GM10266 (cell line): ENCODE data around the gene MAPK14.

Experiments used
- DNase-seq: peaks from one replicate; pipeline ENCODE4 v3.0.0; 2012; ENCODE audit errors: extremely low spot score
- CTCF ChIP-seq: IDR thresholded peaks from 2 replicates; pipeline ENCODE4 v1.5.1; 2012; ENCODE audit warnings: mild to moderate bottlenecking, low read depth; ENCODE audit not compliant: control insufficient read depth, insufficient read depth; ENCODE audit errors: missing control alignments

Gene MAPK14

GRCh38 chr6:36101691-36102090, 74.1 kb downstream of the MAPK14 start:
- no peak for DNase-seq
- TF ChIP-seq CTCF, result no peak

- DNase-seq, result no peak
- TF ChIP-seq CTCF, result no peak
Measured at GRCh38 chr6:36102853-36103252, 75.2 kb downstream of the MAPK14 start.

- no peak for DNase-seq
- no peak for TF ChIP-seq CTCF
Measured at GRCh38 chr6:36104836-36105235, 77.2 kb downstream of the MAPK14 start.

- no peak for DNase-seq
- no peak for TF ChIP-seq CTCF
Measured at GRCh38 chr6:36109092-36109491, 81.5 kb downstream of the MAPK14 start.

- no peak for DNase-seq
Measured at GRCh38 chr6:36110050-36110449, 82.4 kb downstream of the MAPK14 start.

GRCh38 chr6:36110863-36111262, 83.3 kb downstream of the MAPK14 start:
- no peak for TF ChIP-seq CTCF

More at GRCh38 chr6:36110050-36110449, 82.4 kb downstream of the MAPK14 start:
- no peak for TF ChIP-seq CTCF

GRCh38 chr6:36111526-36111925, 83.9 kb downstream of the MAPK14 start:
- no peak for TF ChIP-seq CTCF
- no peak for DNase-seq

More at GRCh38 chr6:36110863-36111262, 83.3 kb downstream of the MAPK14 start:
- no peak for DNase-seq
